Fibroblast of peridontal ligament (primary cell): Measurements from ENCODE around the gene IGFBPL1.

Experiments
- DNase-seq: peaks from one replicate; pipeline ENCODE4 v3.0.0-alpha.2; 2010; ENCODE audit errors: extremely low read depth

The IGFBPL1 gene

DNA sequence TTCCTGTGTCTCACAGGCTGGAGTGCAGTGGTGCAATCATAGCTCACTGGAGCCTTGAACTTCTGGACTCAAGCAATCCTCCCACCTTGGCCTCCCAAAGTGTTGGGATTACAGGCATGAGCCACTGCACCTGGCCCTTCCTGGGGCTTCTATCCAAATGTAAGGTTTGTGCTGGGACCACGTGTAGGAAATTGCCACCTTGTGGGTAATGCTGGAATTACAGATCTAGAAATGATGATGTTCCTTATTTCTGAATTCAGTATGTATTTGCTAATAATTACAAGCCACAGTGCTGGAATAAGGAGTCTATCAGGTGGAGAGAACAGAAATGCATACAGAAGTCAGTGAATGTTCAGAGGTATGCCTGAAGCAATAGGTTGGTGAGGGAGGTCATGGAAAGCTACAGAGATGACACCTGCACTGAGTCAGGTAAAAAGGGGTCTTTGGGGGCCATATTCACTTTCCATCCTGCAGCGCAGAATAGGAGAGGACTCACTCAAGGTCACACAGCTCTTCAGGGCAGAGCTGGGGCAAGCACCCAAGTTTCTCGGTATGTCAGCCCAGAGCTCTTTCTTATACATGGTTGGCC is 8.8 kb upstream of the IGFBPL1 start:
- DNase-seq = peak; percentile 52

DNA sequence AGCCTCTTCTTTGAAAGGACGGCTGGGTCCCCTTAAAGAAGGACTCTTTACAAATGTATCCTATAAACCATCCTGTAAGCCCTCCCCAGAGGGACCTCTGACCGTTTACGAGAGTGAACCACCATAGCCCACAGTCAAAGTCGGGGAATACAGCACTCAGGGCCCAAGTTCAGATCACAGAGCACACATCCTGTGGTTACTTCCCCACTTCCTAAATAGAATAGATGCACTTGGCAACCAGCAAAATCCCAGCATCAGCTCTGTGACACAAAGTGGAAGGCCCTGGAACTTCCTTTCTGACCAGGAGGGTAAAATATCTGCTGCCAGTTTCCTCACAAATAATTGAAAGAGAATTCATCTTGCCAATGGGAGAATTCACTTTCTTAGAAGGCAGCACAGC is 6.9 kb upstream of the IGFBPL1 start:
- no peak for DNase-seq

DNA sequence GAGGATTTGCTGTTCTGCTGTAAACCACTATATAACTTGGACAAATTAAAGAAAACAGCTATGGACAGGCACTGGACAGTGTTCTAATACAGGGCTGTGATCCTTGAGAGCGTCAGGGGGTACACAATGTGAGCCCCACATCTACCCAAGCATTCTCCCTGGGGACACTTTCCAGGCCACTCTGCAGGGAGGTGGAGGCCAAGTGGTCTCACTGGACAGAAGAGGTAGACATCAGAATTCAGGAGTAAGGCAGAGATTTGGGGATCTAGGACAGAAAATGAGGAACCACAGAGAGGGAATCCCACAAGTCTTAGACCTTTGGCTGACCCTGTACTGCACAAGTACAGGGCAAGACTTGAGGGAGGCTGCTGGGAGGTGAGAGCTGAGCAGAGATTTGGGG is 3.8 kb upstream of the IGFBPL1 start:
- DNase-seq = no peak

DNA sequence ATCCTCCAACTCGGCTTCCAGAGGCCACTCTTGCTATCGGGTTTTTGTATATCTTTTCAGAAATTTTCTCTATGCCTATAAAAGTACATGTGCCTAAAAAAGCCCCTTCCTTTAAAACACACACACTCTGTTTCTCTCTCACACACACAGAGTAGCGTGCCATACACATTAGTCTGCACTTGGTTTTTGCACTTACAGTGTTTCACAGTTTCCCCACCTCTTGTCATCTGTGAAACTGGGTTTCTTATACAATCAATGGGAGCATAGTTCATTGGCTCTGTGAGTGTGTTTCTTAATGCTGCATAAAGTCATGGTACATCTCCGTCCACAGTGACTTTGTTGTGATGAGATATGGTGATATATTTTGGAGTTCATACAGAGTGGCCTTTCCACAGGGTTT is 664 bp upstream of the IGFBPL1 start:
- DNase-seq = no peak

DNA sequence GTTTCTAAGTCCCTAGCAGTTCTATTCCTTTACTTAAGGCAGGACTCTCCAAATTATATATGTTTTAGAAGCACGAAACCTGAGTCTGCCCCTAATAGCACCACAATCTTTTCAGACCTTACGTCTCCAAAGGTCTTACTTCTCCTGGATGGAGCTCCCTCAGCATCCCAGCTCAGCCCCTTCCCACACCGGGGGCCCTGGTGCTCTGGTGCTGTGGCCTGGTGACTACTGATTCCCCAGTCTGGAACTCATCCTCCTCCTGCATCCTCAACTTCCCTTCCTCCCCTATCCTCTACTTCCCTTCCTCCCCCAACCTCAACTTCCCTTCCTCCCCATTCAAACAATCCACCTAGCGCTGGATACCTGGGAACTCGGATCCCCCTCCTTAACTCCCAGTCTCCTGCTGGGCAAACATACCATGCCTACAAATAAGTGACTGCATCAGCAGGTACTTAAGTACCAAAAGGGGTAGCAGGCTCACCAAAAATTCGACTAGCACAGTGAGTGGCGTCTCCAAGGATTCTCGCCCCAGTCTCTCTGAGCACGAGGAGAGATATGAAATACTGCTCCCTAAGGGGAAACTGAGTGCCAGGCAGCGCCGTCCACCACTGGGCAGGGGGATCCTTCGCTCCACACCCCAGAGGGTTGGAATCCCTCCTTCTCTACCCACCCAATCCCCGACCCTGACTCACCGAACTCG is 831 bp downstream of the IGFBPL1 start:
- DNase-seq = no peak

DNA sequence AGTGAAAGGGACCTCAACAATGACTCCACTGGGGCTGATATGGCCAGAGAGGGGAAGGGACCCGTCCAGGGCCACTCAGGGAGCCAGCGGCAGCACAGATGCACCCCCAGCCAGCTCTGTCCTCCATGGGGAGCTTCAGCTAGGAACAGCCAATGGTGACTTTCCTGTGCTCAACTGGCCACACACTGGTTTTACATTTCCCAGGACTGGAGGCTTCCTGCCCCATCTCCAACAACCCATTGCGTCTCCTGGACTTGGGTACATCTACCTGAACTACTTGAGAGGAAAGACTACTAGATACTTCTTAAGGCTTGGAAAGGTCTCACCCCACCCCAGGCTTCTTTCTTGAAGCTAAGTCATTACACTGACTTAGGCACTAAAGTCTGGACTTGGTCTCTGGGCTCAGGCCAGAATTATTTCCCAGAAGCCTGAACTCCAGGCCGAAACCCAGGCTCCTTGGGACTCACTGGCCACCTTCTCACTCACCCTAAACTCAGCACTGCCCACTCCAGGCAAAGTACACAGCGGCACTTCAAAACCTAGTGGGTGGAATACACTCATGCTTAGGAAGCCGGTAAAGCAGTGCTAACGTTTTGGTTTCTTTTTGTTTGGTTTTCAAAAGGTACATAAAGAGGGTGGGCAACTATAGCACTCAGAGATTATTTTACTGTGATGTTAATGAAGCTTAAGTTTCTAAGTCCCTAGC is 1.5 kb downstream of the IGFBPL1 start:
- no peak for DNase-seq

DNA sequence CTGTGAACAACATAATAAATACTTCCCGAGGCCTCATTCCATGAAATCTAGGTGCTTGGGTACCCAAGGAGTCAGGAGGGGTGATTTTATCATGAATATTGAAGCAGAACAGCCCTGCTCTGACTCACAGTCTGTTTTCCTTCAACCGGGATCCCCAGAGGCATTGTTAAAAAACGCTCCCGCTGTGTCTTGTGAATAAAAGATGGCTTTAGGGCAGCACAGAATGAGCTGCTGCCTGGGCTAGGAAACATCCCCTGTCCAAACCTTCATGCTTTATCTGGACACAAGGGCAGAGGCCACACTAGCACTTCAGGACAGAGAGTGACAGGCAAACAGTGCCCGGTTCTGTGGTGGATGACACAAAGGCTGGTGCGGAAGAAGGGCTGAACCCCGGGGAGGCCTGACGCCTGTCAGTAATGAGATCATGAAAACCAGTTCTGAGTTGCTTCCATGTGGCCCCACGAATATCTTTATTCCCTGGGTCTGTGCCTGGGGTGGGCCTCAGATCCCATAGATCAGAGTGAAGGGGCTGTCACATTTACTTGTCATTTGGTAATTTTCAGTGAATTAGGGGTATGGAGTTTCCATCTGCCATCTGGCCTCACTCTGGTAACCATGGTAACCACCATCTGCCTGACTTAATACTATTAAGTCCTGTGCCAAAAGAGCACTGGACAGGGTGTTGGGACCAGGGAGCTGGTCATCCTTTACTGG is 2.6 kb downstream of the IGFBPL1 start:
- no peak for DNase-seq

DNA sequence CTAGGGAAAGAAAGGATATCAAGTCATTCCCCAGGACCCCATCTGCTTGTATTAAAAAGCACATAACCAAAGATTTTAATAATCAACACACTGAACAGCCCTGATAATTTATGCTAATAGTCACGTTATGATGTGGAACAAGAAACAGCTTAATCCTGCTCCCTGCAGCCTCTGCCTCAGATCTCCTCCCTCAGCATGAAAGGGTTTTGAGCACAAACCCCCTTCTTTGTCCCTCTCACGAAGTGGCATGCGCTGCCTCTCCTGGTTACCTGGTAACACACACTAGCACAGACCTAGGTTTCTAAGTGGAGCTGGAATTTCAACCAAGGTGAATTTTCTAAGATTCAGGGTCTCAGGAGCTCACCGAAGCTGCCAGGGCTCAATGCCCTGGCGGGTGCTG is 5.1 kb downstream of the IGFBPL1 start:
- no peak for DNase-seq

DNA sequence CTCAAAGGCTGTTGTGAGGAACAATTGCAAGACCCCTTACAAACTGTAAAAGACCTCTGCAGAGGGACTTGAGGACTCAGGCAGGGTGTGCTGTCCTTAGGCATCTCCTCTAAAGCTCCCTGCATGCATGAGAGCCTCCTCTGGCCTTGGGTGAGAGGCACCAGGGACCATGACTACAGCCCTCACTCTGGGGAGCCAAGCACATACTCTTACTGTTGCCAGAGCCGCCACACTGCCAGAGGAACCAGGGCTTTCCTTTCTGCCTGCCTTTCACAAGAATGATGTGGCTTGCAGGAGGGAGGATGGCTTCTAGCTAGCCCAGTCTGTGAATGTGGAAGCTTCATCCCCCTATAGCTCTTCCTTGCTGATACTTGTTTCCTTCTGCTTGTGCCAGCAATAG is 5.9 kb downstream of the IGFBPL1 start:
- no peak for DNase-seq

DNA sequence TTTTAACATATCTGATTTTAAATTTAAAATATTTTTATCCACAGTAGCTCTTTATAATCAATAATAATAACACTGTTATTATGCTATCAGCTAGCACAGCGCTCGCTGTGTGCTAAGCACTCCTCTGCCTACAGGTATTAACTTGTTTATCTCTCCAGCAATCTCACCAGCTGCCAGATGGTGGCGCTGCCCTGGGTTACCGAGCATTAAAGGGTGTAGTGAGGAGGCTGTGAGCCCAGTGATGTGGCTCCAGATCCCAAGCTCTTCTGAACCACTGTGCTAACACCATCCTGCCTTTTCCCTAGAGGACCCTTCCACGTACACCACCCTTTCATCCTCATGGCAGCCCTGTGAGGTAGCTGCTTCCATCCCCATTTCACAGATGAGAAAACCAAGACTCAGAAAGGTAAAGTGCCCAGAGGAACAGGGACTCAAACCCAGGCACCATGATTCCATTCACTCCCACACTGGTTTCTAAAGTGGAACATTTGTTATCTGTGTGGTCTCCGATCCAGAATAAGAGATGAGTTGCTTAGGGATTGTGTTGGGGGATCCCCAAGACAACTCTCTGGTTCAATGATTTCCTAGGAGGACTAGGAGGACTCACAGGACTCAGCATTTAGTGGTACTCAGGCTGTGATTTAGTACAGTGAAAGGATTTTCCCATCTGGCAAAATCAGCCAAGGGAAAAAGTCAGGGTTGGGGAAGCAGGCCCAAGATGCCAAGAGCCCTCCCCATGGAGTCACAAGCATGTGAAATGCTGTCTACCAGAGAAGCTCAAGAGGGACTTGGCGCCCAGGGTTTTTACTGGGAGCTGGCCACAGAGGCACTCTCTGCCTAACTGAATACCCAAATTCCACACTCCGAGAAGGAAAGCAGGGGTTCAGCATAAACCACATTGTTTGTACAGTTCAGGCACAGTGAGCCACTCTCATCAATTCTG is 7.0 kb downstream of the IGFBPL1 start:
- DNase-seq = no peak

DNA sequence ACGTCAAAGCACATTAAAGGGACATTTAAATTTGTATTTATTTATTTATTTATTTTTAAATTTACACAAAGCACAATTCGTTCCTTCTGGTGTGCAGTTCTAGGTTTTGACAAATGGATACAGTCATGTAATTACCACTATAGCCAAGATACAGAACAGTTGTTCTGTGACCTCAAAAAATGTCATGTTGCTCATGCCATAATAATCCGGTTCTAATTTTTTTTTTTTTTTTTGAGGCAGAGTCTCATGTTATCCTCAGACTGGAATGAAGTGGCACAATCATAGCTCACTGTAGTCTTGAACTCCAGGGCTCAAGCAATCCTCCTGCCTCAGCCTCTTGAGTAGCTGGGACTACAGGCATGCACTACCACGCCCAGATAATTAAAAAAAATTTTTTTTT is 7.8 kb downstream of the IGFBPL1 start:
- DNase-seq = no peak

DNA sequence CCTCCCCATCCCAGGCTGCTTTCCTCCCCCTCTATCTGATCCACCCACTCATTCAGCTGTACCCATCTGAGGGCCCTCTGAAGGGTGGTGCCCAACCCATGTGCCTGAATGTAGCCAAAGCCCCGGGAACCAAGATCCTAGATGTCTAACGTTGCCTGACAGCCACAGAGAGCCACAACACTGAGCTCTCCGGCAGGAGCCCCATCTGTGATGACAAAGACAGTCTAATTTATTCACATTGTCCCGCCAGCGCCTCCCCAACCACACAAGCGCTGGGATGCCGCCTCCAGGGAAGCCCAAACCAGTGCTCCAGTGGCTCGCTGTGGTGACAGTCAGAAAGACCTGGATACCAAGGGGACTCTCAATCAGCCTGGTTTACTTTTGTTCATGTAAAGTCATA is 8.4 kb downstream of the IGFBPL1 start:
- no peak for DNase-seq

DNA sequence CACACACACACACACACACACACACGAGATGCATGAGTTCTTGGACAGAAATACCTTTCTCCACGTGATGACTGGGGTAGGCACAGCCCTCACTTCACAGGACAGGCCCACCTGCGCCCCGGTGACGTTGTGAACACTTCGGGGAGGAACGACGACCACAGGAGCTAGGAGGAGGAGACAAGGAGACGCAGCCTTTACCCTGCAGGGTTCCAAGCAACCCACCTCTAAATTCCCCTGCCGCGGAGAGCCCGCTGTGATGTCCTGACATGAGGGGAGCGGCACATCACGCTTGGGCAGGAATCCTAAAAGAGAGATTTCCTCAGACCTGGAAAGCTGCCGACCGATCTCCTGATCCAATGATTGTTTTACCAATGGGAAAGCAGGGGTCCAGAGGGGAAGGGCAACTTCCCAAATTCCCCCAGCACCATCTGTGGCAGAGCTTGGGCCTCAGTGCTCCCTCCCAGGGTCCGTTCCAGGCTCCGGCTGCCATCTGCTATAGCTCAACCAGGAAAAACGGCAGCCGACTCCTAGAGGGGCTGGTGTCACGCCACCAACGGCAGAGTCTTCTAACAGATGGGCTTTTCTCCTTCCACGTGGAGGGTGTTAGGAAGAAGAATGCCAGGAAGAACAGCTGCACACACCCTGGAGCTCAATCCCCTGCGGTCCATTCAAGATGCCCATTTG is 10.1 kb downstream of the IGFBPL1 start:
- DNase-seq = no peak

DNA sequence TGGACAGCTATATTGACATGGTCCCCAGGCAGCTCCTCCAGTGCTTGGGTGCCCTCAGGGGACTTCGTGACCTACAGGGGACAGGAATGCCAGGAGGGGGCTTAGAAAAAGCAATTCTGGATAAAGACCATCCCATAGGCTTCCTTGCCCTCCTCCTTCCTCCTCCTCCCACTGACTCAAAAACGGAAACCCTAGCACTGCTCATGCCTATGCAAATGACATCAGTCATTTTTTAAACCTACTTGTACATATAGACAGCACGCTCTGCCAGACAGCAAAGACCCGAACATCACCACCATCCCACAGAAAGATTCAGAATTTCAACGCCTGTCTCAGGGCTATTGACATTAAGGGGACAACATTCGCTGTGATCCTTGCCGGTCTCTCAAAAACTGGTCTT is 11.0 kb downstream of the IGFBPL1 start:
- no peak for DNase-seq

DNA sequence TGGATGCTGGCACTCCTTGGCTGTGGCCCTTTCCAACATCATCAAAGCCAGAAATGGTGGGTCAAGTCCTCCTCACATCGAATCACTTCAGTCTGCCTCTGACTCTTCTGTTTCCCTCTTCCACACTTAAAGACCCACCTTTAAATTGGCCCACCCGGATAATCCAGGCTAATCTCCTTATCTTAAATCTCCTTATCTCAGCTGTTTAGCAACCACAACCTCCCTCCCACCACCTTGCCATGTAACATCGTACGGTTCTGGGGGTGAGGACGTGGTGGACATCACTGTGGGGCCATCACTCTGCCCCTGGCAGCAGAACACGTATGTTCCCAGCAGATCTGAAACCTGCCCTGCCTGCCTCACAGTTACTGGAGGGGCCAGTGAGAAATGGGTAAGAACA is 11.5 kb downstream of the IGFBPL1 start:
- no peak for DNase-seq

DNA sequence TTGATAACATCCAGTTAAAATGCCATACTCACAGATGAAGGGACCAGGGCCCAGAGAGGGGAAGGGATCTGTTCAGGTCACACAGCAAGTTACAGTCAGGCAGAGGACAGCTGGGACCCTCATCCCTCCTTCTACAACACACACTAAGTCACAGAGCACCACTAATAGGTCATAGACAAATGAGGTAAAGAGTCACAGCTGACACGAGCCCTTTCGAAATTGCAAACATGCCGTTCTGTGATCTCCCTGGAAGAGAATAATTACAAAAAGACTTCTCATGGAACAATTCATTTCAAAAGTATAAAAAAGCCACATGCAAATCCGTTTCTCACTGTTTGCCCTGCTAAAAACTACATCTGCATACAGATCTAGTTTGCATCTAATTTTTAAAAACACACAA is 15.5 kb downstream of the IGFBPL1 start:
- DNase-seq = no peak

DNA sequence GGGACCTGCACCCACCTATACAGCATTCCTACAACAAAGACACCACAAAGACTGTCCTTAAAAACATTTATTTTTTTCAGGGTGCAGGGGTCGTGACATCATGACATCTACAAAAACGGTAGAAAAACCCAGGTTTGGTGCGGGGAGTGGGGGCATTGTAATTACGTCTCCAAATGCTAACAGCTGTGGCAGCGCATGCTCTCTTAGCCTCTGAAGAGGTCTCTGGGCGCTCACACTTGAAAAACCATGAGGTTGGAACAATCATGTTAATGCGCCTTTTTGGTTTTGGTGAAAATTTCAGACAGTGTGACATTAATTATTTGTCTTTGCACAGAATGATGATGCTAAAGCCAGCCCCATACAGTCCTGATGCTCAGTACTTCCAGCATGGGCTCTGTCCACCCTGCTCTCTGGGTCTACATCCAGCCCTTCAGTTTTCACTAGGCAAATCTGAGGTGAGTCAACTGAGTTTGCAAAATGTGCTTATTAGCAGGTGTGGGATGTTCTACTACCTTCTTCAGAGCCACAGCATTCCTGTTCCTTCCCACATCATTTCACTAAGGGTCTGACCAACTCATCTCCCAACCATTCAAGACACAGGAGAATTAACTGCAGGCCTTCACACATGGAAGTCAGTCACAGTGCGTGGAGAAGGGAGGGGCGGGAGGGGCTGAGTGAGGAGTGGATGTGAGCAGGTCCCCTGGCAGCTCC is 17.6 kb downstream of the IGFBPL1 start:
- no peak for DNase-seq

DNA sequence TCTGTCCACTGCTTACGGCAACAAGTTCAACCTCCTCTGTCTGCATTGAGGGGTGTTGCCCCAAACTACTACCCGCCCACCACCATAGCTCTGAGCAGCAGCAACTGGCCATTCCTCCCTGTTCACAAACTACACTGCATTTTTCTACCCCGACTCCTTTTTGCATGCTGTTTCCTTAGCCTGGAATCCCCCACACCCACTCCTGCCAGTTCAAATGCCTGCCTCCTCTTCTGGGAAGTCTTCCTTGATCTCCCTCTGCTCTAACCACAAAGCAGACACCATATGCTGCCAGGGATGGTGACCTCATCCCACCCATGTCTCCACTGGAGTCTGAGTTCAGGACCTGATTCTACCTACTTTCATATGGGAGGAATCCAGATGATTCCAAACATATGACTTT is 18.5 kb downstream of the IGFBPL1 start:
- no peak for DNase-seq

DNA sequence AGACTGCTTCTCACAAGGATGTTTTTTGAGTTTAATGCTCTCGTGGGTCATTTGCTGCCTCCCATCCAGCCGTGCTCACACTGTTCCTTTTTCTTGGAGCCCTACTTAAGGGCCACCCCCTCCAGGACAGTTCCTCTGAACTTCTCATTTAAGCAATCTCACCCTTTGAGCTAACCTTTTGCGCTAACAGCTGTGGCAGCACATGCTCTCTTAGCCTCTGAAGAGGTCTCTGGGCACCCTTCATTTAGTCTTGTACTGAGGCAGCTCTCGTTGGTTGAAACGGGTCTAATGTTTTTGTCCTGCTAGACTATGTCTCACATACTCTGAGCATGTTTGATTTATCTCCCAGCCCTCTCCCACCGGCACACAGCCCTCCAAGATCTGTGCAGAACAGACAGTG is 19.9 kb downstream of the IGFBPL1 start:
- no peak for DNase-seq

DNA sequence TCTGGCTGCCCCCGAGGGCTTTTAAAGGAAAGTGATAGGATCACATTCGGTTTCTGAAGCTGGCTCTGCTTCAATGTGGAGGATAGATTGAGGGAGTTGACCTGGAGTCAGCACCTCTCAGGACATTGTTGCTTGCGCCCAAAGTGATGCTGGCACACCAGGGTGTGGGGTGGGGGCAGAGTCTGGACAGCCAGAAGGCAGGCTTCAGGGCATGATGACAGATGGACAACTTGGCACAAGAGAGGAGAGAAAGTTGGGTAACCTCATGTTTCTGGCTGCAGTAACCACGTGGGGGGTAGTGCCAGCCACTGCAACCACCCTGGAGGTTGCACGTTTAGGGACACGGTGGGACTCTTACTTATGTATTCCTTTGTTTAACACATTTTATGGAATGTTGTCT is 22.3 kb downstream of the IGFBPL1 start:
- no peak for DNase-seq
